Endothelial cell (in vitro differentiated cells): ENCODE data around the gene DICER1. TPM values are rescaled to one million over a fixed set of nuclear protein-coding genes. Genes with fewer than 3 reads are reported as not detected.

Experiments used
- DNase-seq: peaks from one replicate; pipeline ENCODE4 v3.0.0; 2021; ENCODE audit warnings: low spot score
- H3K27ac Mint-ChIP-seq: one replicate; pipeline ENCODE4 v1.8.0; 2021; ENCODE audit warnings: mixed read lengths, inconsistent platforms; ENCODE audit not compliant: unreplicated experiment
- H3K27me3 Mint-ChIP-seq: one replicate; pipeline ENCODE4 v1.8.0; 2021; ENCODE audit warnings: mild to moderate bottlenecking, moderate library complexity, mixed read lengths, inconsistent platforms; ENCODE audit not compliant: unreplicated experiment
- H3K36me3 Mint-ChIP-seq: one replicate; pipeline ENCODE4 v1.8.0; 2021; ENCODE audit warnings: mild to moderate bottlenecking, low read depth, mixed read lengths, inconsistent platforms; ENCODE audit not compliant: unreplicated experiment
- H3K4me1 Mint-ChIP-seq: one replicate; pipeline ENCODE4 v1.8.0; 2021; ENCODE audit warnings: mild to moderate bottlenecking, mixed read lengths, inconsistent platforms; ENCODE audit not compliant: unreplicated experiment
- H3K4me3 Mint-ChIP-seq: one replicate; pipeline ENCODE4 v1.8.0; 2021; ENCODE audit warnings: mild to moderate bottlenecking, mixed read lengths, inconsistent platforms; ENCODE audit not compliant: unreplicated experiment
- H3K9me3 Mint-ChIP-seq: one replicate; pipeline ENCODE4 v1.8.0; 2021; ENCODE audit warnings: mixed read lengths, inconsistent platforms; ENCODE audit not compliant: unreplicated experiment
- total RNA-seq: library from RNA; stranded (reverse); fragmentation: NEBNext Ultra II Directional; extraction: Animal tissue kit (Norgen Biotek cat#: 25700); gene quantifications from one replicate; pipeline ENCODE4 v1.2.1, GENCODE V29; 2021; ENCODE audit not compliant: unreplicated experiment
- TF ChIP-seq, protein P1 (sequence below): fragments of 200-600 bp; sonication (generic); IDR thresholded peaks from one replicate; pipeline ENCODE4 v1.5.0; 2021; ENCODE audit warnings: antibody characterized with exemption; ENCODE audit not compliant: unreplicated experiment

DICER1 gene
- total RNA-seq, 1 donor from 2014 or later, result 69.2 TPM

DNA sequence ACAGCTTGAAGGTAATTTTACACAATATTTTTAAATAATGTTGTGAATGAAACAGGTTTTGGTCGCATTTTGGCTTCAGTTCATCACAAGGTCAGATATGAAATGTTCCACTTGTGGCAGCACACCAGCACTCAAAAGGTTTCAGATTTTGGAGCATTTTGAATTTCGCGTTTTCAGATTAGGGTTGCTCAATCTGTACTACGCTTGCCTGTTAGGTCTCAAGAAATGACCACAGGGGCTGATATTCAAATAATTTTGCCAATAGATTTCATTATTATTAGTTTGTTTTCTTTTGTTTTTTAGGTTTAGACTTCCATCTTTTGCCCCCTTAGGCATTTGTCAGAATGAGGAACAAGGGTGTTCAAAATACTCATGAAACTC is 29.8 kb downstream of the DICER1 start:
- TF ChIP-seq, protein P1, sequence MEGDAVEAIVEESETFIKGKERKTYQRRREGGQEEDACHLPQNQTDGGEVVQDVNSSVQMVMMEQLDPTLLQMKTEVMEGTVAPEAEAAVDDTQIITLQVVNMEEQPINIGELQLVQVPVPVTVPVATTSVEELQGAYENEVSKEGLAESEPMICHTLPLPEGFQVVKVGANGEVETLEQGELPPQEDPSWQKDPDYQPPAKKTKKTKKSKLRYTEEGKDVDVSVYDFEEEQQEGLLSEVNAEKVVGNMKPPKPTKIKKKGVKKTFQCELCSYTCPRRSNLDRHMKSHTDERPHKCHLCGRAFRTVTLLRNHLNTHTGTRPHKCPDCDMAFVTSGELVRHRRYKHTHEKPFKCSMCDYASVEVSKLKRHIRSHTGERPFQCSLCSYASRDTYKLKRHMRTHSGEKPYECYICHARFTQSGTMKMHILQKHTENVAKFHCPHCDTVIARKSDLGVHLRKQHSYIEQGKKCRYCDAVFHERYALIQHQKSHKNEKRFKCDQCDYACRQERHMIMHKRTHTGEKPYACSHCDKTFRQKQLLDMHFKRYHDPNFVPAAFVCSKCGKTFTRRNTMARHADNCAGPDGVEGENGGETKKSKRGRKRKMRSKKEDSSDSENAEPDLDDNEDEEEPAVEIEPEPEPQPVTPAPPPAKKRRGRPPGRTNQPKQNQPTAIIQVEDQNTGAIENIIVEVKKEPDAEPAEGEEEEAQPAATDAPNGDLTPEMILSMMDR, result no peak
- Mint-ChIP-seq H3K27me3 (no peaks in the 10 kb centered on the region), H3K4me3 (no peak overlapping the region), H3K36me3 (peaks cover 4% of the 10 kb centered on the region), H3K4me1 (peaks cover 6% of the 10 kb centered on the region), H3K27ac (no peak overlapping the region), H3K9me3 (no peaks in the 10 kb centered on the region)
- no peak for DNase-seq

DNA sequence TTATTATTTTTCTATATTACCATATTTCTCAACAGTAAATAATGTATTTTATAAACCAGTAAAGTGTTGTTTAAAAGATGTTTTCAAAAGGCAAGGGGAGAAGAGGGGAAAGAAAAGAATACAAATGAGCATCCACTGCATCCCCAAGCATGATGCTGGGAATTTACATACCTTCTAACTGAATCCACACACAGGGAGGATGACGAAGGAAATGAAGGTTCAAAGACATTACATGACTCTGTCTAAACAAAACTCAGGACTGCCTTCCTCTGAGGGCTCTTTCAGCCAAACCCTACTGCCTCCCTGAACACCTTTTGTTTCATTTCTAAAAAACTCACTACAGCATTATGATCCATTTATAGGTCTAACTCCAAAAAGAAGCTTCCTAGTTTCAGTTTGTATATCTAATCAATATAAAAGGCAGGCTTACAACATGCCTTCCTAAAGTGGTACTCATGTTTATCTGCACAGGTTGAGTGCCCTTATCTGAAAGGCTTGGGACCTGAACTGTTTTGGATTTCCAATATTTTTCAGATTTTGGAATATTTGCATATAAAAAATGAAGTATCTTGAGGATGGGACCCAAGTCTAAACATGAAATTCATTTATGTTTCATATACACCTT is 30.3 kb downstream of the DICER1 start:
- no peak for DNase-seq
- Mint-ChIP-seq H3K9me3 (no peaks in the 10 kb centered on the region), H3K4me1 (peaks cover 6% of the 10 kb centered on the region), H3K4me3 (no peak overlapping the region), H3K27me3 (no peaks in the 10 kb centered on the region), H3K36me3 (peaks cover 4% of the 10 kb centered on the region), H3K27ac (no peak overlapping the region)
- TF ChIP-seq, protein P1, result no peak

DNA sequence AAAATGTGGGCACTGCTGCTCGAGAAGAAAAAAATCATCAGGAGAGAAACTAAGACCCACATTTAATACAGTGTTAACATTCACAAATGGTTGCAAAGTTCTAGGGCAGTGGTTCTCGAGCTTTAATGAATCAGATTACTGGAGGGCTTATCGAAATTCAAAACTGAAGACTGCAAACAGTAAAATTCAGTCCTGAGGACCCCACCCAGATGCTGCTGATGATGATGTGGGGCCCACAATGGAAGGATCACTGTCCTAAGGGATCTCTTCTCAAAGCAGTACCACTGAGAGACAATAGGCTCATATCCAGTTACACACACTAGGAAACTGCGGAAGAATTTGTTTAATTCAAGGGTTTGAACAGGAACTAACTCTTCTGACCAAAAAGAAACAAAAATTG is 31.4 kb downstream of the DICER1 start:
- DNase-seq, result no peak
- Mint-ChIP-seq H3K4me1 (peaks cover 6% of the 10 kb centered on the region), H3K27me3 (no peaks in the 10 kb centered on the region), H3K27ac (no peak overlapping the region), H3K4me3 (no peak overlapping the region), H3K36me3 (peaks cover 4% of the 10 kb centered on the region), H3K9me3 (no peaks in the 10 kb centered on the region)
- TF ChIP-seq, protein P1, result no peak

DNA sequence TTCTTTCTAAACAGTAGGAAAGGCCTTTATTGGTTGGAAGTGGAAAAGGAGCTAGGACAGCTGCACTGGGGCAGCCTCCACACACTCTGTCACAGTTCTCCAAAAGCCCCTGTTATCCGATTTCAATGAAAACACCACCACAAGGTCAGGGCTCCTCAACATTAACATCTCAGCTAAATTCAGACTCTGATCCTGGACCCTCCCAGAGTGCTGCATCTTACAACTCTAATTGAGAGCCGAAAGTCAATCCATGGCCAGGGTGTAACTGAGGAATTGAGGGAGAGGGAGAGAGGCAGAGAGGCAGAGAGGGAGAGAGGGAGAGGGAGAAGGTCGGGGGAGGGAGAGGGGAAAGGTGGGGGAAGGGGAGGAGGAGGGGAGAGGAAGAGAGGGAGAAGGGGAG is 32.1 kb downstream of the DICER1 start:
- TF ChIP-seq, protein P1, result no peak
- H3K4me3 Mint-ChIP-seq, result no peak overlapping the region
- peaks cover 4% of the 10 kb centered on the region for H3K36me3 Mint-ChIP-seq
- H3K4me1 Mint-ChIP-seq, result peaks cover 6% of the 10 kb centered on the region
- H3K27ac Mint-ChIP-seq, result no peak overlapping the region
- no peaks in the 10 kb centered on the region for H3K27me3 Mint-ChIP-seq
- H3K9me3 Mint-ChIP-seq, result no peaks in the 10 kb centered on the region
- no peak for DNase-seq

DNA sequence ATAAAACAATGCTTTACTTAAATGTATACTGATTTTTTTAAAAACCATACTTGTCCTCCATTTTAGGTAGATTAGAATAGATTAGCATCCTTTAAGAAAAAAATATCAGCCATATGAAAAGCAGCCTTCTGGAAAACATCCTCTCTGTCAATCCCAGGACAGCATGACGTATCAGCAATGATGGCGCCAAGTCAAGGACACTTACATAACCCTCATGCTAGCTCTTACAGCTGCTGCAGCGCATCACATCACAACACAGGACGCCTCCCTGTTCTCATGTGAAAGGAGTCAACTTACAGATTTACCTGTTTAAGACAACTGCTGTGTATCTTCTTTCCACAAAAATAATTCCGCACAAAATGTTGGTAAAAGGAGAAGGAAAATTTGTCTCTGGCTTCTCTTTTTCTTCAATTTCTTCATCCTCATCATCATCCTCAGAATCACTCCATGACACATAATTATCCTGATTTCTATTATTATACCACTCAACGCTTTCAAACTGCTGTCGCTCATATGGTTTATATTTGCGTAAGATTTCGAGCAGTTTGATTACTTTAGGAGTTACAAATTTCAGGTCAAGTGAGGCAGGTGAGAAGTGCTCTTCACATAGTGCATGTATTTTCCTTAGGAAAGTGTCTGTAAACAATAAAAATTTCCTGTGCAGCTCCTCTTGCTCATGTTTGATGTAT is 33.3 kb downstream of the DICER1 start:
- Mint-ChIP-seq H3K36me3 (peaks cover 4% of the 10 kb centered on the region), H3K9me3 (no peaks in the 10 kb centered on the region), H3K4me3 (no peak overlapping the region), H3K27ac (no peak overlapping the region), H3K4me1 (peaks cover 6% of the 10 kb centered on the region), H3K27me3 (no peaks in the 10 kb centered on the region)
- TF ChIP-seq, protein P1, result no peak
- no peak for DNase-seq
